Measurements from ENCODE around the gene RTP5.

Gene RTP5

DNA sequence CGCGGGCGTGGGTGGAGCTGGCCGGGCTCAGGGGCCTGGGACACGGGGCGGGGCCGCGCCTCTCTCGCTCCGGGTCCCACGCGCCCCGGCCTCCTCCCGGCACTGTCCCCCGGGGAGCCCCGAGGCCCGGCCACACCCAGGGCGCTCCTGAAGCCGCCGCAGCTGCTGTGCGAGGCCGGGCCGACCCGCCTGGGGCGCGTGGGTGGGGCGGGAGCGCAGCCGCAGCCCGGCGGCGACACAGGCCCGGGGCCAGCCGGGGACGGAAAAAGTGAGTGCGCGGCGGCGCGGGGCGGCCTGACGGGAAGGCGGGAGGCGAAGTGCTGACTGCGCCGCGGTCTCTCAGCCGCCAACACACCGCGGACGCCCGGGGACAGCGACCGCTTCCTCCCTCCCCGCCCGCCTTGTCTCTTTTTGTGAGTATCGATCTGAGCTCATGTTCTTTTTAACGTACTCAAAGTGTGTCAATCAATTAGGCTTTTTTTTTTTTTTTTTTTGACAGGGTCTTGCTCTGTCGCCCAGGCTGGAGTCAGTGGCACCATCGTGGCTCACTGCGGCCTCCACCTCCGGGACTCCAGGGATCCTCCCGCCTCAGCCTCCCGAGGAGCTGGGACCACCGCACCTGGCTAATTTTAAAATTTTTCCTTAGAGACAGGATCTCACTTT lies 25.3 kb upstream of the RTP5 start:
- no peak for DNase-seq

DNA sequence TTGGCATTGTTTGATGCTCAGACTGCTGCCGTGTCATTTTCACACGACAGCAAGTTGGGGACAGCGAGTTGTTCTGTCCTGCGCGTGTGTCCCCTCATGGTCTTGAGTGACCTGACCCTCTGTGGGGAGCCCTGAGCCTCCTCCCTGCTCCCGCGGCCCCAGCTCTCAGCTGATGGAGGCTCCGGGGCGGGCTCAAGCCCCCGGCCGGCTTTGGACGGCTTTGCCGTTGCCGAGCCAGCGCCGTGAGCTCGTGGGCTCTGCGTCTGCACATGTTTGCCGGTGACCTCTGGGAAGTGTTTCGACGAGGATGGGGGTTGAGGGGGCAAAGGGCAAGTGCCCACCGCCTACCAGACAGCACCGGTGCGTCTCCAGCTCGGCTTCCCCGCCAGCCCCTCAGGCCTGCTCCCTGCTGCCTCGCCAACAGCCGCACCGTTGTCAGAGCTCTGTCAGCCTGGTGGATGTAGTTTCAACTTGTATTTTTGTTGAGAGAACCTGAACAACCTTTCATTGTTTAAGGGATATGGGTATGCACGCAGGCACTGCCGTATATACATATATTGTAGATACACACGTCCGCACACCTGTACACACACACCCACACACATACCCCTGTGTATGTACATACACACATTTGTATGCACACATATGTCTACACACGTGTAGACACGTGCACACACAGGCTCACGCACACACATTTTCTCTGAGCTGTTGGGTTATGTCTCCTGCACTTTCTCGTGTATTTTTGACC lies 24.5 kb upstream of the RTP5 start:
- DNase-seq, result no peak

DNA sequence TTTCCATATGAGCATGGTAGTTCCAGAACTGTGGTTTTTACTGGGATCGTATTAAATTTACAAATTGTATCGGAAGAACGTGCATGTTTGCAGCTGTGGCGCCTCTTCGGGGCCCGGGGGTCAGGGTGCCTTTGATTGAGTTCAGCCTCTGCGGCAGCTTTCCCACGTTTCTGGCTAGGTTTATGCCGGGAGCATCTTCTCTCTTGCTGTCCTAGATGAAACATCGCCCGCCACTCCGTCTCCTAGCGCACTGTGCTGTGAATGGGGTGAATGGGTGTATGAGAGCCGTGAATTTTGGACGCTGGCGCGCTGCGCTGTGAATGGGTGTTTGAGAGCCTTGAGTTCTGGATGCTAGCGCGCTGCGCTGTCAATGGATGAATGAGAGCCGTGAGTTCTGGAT lies 23.1 kb upstream of the RTP5 start:
- no peak for DNase-seq

DNA sequence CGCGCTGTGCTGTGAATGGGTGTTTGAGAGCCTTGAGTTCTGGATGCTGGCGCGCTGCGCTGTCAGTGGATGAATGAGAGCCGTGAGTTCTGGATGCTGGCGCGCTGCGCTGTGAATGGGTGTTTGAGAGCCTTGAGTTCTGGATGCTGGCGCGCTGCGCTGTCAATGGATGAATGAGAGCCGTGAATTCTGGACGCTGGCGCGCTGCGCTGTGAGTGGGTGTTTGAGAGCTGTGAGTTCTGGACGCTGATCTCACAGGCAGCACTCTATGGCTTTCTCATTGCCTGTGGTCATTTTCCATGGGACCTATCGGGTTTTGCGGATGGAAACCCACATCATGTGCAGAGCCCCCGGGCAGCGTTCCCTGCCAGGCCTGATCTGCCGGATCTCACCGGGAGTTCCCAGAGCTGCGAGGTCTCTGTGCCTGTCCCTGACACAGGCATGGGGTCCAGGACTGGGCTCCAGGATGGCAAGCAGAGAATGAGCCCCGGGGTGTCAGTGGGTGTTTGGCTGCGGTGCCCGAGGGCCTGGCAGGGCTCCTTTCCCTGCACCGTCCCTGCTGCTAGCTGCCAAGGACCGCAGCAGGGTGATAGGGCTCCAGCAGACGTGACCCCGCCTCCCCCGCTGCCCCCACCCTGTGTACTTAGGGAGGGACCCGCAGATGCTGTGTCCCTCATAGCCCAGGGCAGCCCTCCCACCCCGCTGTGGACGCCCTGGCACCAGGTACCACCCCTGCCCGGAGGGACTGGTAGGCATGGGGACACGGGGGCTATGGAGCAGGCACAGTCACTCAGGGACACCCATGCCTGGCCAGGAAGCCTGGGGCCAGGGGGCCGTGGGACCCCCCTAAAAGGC lies 20.5 kb upstream of the RTP5 start:
- DNase-seq, result no peak

DNA sequence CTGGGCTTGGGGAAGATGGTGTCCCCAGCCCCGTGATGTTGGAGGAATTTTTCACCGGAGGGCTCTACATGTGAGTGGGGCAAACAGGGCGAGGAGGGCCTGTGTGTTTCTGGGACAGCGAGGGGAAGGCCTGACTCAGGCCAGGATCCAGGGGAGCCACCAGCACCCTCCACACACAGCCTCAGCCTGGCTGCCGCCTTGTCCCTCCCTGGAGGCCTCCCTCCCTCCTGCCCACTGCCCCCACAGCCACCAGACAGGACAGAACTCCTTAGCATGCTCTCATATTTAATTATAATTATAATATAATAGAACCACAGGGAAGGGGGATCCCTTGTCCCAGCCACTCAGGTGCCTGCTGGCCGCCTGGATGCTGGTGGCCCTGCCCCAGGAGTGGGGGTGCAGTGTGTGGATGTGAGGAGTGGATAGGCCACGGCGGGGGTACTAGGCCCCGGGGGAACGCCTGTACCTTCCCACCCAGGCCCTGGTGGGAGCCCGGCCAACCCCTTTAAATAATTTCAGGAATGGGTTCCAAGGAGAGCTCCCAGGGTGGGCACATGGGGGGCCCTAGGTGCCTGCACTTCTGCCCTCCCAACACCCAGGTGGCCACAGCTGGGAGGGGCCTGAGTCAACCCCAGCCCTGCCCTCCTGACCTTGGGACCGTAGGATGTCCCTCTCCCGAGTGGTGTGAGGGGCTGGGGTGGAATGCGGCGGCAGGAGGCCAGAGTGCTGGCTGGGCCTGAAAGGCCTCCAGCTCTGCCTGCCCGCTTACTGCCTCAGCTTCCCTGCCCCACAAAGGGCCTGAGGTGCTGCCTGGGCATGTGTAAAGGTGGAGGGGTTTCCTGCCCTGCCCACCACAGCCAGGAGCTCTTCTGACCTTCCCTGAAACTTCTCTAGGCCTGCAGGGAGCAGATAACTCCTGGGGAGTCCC lies 19.6 kb upstream of the RTP5 start:
- no peak for DNase-seq

- DNase-seq, result no peak
Observed at GRCh38 chr2:241850544-241851324, 18.8 kb upstream of the RTP5 start.

DNA sequence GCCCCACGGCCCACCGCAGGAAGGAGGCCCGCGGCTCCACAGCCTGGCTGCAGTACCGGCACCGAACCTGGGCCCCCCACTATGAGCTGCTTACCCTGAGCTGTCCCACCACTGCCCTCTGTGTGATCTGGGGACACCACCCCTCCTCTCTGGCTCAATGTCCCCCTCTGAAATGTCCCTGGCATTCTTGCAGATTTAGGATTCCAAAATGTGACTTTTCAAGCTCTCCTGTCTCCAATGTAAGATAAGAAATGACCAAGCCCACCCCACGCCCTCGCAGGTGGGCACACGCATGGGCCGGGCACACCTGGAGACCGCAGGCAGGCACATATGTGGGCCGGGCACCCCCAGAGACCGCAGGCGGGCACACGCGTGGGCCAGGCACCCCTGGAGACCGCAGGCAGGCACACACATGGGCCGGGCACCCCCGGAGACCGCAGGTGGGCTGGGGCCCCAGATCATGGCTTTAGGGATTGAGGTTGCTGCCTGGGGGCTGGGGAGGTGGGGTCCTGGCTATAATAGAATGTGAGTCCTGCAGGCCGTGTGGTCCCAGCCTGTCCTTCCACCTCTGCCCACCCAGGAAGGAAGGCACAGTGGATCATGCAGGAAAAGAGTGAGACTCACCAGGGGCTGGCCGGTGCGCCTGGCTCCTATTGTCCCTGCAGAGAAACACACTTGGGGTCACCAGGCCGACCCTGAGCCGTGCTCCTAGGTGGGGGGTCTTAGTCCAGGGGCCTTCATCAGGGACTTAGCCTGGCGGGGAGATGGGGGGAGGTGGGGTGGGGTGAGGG lies 18.0 kb upstream of the RTP5 start:
- no peak for DNase-seq

DNA sequence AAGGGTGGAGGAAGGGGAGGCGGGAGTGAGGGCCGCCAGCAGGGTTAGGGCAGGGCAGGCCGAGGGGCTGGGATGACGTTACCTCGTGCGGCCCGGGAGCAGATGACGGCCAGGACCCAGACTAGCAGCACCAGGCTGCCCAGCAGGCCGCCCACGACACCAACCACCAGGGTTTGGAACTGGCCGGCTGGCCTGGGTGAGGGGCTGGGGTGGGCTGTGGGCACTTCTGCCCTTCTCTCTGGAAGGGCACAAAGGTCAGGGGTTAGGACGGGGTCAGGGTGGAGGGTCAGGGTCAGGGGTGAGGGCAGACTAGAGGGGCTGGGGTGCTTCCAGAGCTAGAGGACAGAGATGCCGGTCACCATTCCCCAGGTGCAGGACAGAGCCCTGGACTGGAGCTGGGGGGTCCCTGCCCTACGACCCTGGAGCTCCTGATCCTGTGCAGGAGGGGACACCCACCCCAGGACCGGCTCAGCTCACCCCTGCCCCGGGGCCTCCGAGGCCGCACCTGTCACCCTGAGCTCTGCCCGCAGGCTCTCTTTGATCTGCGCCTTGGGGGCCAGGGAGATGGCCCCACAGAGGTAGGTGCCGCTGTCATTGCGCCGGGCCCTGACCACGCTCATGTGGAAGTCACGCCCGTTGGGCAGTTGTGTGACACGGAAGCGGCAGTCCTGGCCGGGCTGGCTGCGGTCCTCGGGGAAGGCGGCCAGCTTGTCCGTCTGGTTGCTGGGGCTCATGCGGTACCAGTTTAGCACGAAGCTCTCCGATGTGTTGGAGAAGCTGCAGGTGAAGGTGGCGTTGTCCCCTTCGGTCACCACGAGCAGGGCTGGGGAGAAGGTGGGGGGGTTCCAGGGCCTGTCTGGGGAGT lies 17.2 kb upstream of the RTP5 start:
- no peak for DNase-seq

DNA sequence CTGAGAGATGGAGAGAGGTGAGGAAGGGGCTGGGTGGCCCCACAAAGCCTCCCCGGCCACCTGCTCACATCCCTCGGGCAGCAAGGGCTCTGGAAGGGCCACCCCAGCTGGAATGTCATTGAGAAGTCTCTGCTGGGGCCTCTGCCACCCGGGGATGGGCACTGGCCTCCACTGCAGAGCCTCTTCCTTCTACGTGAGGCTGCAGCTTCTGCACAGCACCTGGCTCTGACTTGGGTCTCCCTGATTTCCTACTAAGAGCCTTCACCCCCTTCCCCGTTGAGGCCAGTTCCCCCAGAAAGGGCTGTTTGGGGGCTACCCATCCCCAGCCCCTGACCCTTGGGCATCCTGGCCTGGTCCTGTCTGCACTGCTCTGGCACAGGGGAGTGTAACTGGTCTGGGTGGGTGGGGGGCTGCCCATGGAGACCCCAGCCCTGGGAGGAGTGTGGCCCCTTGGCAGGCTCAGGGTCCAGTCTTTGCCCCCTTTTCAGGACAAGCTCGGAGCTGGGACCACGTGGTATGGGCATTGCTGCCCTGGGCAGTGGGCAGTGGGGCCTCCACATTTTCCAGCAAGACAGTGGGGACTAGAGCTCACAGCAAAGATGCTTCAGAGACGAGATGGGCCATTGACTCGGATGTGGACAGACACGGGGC lies 16.4 kb upstream of the RTP5 start:
- no peak for DNase-seq

DNA sequence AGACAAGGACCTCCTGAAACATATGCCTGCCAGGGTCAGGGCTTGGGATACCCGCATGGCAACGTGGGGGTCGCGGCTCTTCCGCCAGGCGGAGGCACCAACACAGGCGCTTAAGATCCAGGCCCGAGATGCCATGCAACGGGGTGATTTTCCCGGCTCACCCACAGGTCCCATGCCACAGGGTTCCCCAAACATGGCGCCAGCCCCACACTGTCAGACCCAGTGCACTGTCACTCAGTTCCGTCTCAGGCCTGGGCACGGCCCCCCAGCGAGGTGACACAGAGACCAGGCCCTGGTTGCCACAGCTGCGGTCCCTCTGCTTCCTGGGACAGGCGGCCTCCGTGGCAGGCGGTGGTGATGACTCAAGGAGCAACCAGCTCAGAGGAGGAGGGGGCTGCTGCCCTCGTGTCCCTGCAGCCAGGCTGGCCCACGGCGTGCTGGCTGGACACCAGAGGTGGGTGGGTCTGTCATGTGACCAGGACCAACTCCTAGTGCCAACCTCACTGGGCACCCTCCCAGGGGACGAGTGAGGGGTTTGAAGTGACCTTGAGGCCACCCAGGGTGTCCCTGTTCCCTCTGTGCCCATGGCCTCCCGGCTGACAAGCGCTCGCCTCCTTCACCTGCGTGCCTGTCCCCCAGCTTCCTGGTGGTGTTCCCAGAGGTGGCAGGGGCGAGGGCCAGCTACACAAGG lies 15.7 kb upstream of the RTP5 start:
- no peak for DNase-seq

GRCh38 chr2:241854342-241855244 lies 14.9 kb upstream of the RTP5 start:
- peak; percentile 10 to 53 for DNase-seq

DNA sequence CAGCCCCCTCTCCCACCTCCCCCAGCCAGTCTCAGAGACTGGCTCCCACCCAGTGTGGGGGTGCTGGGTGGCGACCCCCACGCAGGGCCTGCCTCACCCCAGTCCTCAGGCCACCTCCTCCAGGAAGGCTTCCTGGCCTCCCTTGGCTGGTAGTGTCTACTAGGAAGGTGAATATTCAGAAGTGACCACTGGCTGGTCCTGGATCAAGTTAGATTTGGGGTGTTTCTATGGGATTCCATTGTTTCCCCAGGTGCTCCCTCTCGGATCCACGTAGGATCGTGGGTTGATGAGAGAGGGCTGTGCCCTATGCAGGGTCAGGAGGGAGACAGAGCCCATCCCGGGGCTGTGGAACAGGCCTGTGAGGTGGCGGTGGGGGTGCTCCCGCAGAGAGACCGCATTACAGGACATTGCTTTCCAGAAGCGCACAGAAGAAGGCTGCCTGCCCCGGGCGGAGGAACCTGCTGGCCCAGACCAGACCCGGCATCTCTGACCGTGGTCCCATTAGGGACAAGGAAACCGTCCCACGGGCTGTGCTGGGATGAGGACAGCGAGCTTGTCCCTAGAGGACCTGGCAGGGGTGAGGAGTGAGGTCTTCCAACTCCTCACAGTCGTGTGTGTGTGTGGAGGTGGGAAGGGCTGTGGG lies 14.2 kb upstream of the RTP5 start:
- DNase-seq, result no peak

DNA sequence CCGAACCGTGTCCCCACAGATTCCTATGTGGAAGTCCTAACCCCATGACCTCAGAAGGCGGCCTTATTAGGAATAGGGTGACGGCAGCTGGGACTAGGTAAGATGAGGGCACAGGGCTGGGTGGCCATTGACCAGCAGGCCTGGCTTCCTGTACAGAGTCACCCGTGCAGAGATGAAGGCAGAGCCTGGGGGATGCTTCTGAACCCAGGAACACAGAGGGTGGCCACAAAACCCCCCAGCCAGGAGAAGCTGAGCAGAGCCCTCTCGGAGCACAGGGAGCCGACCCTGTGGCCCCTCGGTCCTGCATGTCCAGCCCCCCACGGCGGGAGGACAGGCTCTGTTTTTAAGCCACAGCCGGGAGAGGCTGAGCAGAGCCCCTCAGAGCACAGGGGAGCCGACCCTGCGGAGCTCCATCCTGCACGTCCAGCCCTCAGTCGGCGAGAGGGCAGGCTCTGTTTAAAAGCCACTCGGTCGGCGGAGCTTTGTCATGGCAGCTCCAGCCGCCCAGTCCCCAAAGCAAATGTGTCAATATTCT lies 13.6 kb upstream of the RTP5 start:
- DNase-seq, result no peak

- DNase-seq, result no peak
Observed at GRCh38 chr2:241857041-241857541, 12.4 kb upstream of the RTP5 start.

DNA sequence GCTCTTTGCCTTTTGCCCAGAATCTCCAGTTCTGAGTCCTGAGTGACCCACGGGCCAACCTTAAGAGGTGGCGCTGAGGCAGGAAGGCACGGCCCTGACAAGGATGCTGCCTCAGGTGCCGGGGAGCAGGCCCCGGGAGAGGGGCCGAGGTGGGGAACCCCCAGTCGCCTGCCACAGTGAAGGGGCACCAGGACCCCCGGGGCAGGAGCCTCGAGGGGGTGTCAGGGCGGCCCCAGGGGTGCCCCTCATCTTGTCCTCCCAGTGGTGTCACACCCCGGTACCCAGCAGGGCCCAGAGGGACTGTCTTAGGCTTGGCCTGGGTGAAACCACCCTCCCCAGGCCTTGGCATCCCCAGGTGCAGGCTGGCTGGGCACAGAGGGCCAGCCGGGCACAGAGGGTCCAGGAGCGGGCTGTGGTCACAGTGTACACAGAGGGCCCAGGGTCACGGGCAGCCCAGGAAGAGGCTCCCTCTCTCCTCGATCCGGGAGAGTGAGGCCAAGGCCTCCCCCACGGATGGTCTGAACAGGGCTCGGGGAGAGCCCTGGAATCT lies 11.9 kb upstream of the RTP5 start:
- no peak for DNase-seq

Measured in Kasumi-1 (cell line).